A673 (cell line): ENCODE data around the gene SLC44A2. TPM values are rescaled to one million over a fixed set of nuclear protein-coding genes. Genes with fewer than 3 reads are reported as not detected.

Experiments used
- BruUV-seq: library from RNA; stranded (reverse); fragments of 400-500 nt; replicated peaks from 2 replicates; lab custom pipeline; 2021; lab: Mats Ljungman, UMichigan
- CTCF ChIA-PET: fragments of 300-600 bp; sonication (Branson Sonifier 250); formaldehyde crosslinking; loops from one replicate; lab custom pipeline; 2022; ENCODE audit warnings: antibody characterized with exemption; lab: Charles Lee
- POLR2A ChIA-PET: fragments of 300-600 bp; sonication (Branson Sonifier 250); formaldehyde crosslinking; loops from one replicate; lab custom pipeline; 2022; ENCODE audit warnings: antibody characterized with exemption; ENCODE audit not compliant: low non-redundant PET; lab: Charles Lee
- DNase-seq: peaks from one replicate; pipeline ENCODE4 v3.0.0-alpha.2; 2015; ENCODE audit warnings: low spot score
- H3K27ac ChIP-seq: fragments of 200-600 bp; sonication (generic); 2 replicates; pipeline ENCODE4 v1.5.1; 2016; ENCODE audit warnings: mixed run types, low read depth, mild to moderate bottlenecking, mixed read lengths, antibody characterized with exemption, low read length; ENCODE audit not compliant: poor library complexity, severe bottlenecking
- H3K27me3 ChIP-seq: fragments of 200-600 bp; sonication (generic); replicated peaks from 2 replicates; pipeline ENCODE4 v1.6.1; 2017; ENCODE audit warnings: mixed run types, low read depth, mild to moderate bottlenecking, mixed read lengths, antibody characterized with exemption, low read length; ENCODE audit not compliant: insufficient read depth, poor library complexity
- H3K36me3 ChIP-seq: fragments of 200-600 bp; sonication (generic); 2 replicates; pipeline ENCODE4 v1.6.1; 2016; ENCODE audit warnings: mixed run types, mild to moderate bottlenecking, mixed read lengths, antibody characterized with exemption, low read length; ENCODE audit not compliant: insufficient read depth, poor library complexity, severe bottlenecking
- H3K4me1 ChIP-seq: fragments of 200-600 bp; sonication (generic); 2 replicates; pipeline ENCODE4 v1.6.1; 2017; ENCODE audit warnings: mixed run types, mild to moderate bottlenecking, mixed read lengths, antibody characterized with exemption, low read length; ENCODE audit not compliant: insufficient read depth, poor library complexity, severe bottlenecking
- H3K4me3 ChIP-seq: fragments of 200-600 bp; sonication (generic); 2 replicates; pipeline ENCODE4 v1.5.1; 2016; ENCODE audit warnings: low read depth, mixed run types, mild to moderate bottlenecking, mixed read lengths, low read length; ENCODE audit not compliant: poor library complexity, severe bottlenecking
- H3K9me3 ChIP-seq: fragments of 200-600 bp; sonication (generic); 2 replicates; pipeline ENCODE4 v1.6.1; 2016; ENCODE audit warnings: mixed run types, low read depth, mild to moderate bottlenecking, mixed read lengths, antibody characterized with exemption, low read length; ENCODE audit not compliant: poor library complexity, severe bottlenecking
- EZH2 ChIP-seq: fragments of 200-600 bp; sonication (generic); IDR thresholded peaks from 2 replicates; pipeline ENCODE4 v1.6.1; 2017; ENCODE audit warnings: borderline replicate concordance, low read depth, mild to moderate bottlenecking, mixed read lengths, antibody characterized with exemption, low read length; ENCODE audit not compliant: poor library complexity, severe bottlenecking
- intact Hi-C: fragments of 100-400 bp; cut with micrococcal nuclease; formaldehyde crosslinking; loops from one replicate; pipeline ENCODE4 v1.10.0; 2022; ENCODE audit not compliant: unreplicated experiment
- total RNA-seq: library from RNA; stranded (reverse); gene quantifications from 2 replicates; pipeline ENCODE4 v1.2.3, GENCODE V29; 2021
- TF ChIP-seq, protein P1 (sequence below): fragments of 300-800, 200-600 bp; sonication (generic); conservative IDR thresholded peaks from 2 replicates; pipeline ENCODE4 v1.5.1; 2017; ENCODE audit warnings: low read depth, mild to moderate bottlenecking, antibody characterized with exemption, low read length, moderate library complexity, mixed read lengths

Gene SLC44A2
- total RNA-seq, 1 experiment from 2014 or later: 35.4 TPM

DNA sequence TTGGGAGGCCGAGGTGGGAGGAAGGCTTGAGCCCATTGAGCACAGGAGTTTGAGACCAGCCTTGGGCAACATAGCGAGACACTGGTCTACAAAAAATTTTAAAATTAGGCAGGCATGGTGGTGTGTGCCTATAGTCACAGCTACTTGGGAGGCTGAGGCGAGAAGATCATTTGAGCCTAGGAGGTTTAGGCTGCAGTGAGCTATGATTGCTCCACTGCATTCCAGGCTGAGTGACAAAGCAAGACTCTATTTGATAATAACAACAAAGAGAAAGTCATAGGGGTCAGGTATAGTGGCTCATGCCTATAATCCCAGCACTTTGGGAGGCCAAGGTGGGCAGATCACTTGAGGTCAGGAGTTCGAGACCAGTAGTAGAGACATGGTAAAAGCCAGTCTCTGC is 4.6 kb upstream of the SLC44A2 start:
- H3K27me3 ChIP-seq: no peaks in the 10 kb centered on the region
- ChIA-PET POLR2A (no interaction called here), CTCF (no interaction called here)
- H3K4me1 ChIP-seq: no peaks in the 10 kb centered on the region
- H3K9me3 ChIP-seq: no peaks in the 10 kb centered on the region
- TF ChIP-seq, protein P1, sequence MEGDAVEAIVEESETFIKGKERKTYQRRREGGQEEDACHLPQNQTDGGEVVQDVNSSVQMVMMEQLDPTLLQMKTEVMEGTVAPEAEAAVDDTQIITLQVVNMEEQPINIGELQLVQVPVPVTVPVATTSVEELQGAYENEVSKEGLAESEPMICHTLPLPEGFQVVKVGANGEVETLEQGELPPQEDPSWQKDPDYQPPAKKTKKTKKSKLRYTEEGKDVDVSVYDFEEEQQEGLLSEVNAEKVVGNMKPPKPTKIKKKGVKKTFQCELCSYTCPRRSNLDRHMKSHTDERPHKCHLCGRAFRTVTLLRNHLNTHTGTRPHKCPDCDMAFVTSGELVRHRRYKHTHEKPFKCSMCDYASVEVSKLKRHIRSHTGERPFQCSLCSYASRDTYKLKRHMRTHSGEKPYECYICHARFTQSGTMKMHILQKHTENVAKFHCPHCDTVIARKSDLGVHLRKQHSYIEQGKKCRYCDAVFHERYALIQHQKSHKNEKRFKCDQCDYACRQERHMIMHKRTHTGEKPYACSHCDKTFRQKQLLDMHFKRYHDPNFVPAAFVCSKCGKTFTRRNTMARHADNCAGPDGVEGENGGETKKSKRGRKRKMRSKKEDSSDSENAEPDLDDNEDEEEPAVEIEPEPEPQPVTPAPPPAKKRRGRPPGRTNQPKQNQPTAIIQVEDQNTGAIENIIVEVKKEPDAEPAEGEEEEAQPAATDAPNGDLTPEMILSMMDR: no peak
- no peak for TF ChIP-seq EZH2
- H3K27ac ChIP-seq: no peak overlapping the region
- BruUV-seq: no TSS peak
- H3K36me3 ChIP-seq: no peaks in the 10 kb centered on the region
- intact Hi-C loops: no loop called here
- DNase-seq: no peak
- no peak overlapping the region for H3K4me3 ChIP-seq

DNA sequence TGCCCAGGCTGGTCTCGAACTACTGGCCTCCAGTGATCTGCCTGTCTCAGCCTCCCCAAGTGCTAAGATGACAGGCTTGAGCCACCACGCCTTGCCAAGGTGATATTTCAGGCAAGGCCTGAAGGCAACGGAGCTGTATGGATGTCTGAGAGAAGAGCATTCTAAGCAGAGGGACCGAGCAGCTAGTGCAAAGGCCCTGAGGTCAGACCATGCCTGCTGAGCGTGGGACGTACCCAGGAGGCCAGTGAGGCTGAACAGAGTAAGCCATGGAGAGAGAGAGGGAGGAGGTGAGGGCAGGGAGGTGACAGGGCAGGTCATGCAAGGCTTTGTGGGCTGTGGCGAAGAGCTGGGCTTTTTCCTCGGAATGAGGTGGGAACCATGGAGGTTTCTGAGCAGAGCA is 3.4 kb upstream of the SLC44A2 start:
- no TSS peak for BruUV-seq
- Histone ChIP-seq H3K27ac (no peak overlapping the region), H3K4me1 (no peaks in the 10 kb centered on the region), H3K4me3 (no peak overlapping the region), H3K9me3 (no peaks in the 10 kb centered on the region), H3K36me3 (no peaks in the 10 kb centered on the region), H3K27me3 (no peaks in the 10 kb centered on the region)
- no peak for DNase-seq
- ChIA-PET POLR2A (no interaction called here), CTCF (no interaction called here)
- TF ChIP-seq EZH2: no peak
- TF ChIP-seq, protein P1: no peak
- intact Hi-C loops: no loop called here

DNA sequence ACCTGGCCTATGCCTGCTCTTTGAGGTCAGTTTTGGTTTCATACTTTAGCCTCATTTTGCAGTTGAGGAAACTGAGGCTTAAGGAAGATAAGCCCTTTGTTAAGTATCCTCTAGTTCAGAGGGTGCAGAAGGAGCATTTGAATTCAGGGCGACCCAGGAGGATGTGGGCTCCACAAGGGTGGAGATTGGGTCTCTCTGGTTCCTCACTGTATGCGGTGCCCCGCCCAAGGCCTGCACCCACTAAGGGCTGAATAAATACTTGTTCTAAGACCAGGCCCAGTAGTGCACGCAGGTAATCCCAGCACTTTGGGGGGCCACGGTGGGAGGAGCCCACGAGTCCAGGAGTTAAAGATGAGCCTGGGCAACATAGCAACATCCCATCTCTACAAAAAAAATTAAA is 768 bp upstream of the SLC44A2 start:
- H3K4me3 ChIP-seq: no peak overlapping the region
- CTCF ChIA-PET: no interaction called here

More for the DNA sequence above, 768 bp upstream of the SLC44A2 start:
- H3K27me3 ChIP-seq: no peaks in the 10 kb centered on the region
- no peaks in the 10 kb centered on the region for H3K36me3 ChIP-seq
- intact Hi-C loops: no loop called here
- H3K9me3 ChIP-seq: no peaks in the 10 kb centered on the region
- BruUV-seq: no TSS peak
- H3K4me1 ChIP-seq: no peaks in the 10 kb centered on the region
- POLR2A ChIA-PET: no interaction called here
- H3K27ac ChIP-seq: no peak overlapping the region
- TF ChIP-seq EZH2: no peak
- TF ChIP-seq, protein P1: no peak
- no peak for DNase-seq
